IMR-90 (cell line): ENCODE results near the gene ZFPL1. TPM values are rescaled to one million over a fixed set of nuclear protein-coding genes. Genes with fewer than 3 reads are reported as not detected.

ENCODE experiments used
- ATAC-seq: fragments of 200-7000 bp; cut with Tn5 transposase; 2 replicates; pipeline ENCODE4 v1.9.1; 2020; ENCODE audit warnings: low read depth, mild to moderate bottlenecking, moderate library complexity
- BruUV-seq: library from RNA; stranded (reverse); fragments of 400-500 nt; replicated peaks from 2 replicates; lab custom pipeline; 2021; lab: Mats Ljungman, UMichigan
- CTCF ChIA-PET: fragments of 300-600 bp; formaldehyde crosslinking; extraction: SDS; loops from one replicate; lab custom pipeline; 2021; ENCODE audit warnings: antibody characterized with exemption; lab: Yijun Ruan, JAX
- POLR2A ChIA-PET: fragments of 300-600 bp; sonication (Branson Sonifier 250); formaldehyde crosslinking; loops from one replicate; lab custom pipeline; 2022; ENCODE audit warnings: antibody characterized with exemption; ENCODE audit not compliant: unreplicated experiment; lab: Charles Lee
- DNase-seq: peaks from one replicate; pipeline ENCODE4 v3.0.0; 2013
- H2AFZ ChIP-seq: replicated peaks from 2 replicates; pipeline ENCODE3; 2013; ENCODE audit warnings: low read length, mild to moderate bottlenecking; ENCODE audit not compliant: poor library complexity
- H2AK5ac ChIP-seq: 2 replicates; pipeline ENCODE4 v1.6.1; 2013; ENCODE audit warnings: low read depth, low read length, inconsistent platforms
- H2AK9ac ChIP-seq: replicated peaks from 2 replicates; pipeline ENCODE3; 2013; ENCODE audit warnings: mild to moderate bottlenecking, low read depth, low read length, moderate library complexity; ENCODE audit not compliant: poor library complexity
- H2BK120ac ChIP-seq: 2 replicates; pipeline ENCODE4 v1.6.1; 2013; ENCODE audit warnings: low read depth, low read length, inconsistent platforms
- H2BK15ac ChIP-seq: 3 replicates; pipeline ENCODE4 v1.6.1; 2013; ENCODE audit warnings: low read depth, low read length, inconsistent platforms
- H2BK20ac ChIP-seq: 2 replicates; pipeline ENCODE4 v1.6.1; 2013; ENCODE audit warnings: low read depth, mild to moderate bottlenecking, inconsistent platforms, low read length, moderate library complexity
- H2BK5ac ChIP-seq: 2 replicates; pipeline ENCODE4 v1.6.1; 2013; ENCODE audit warnings: mild to moderate bottlenecking, low read depth, low read length, inconsistent platforms; ENCODE audit not compliant: poor library complexity, severe bottlenecking
- H3K14ac ChIP-seq: replicated peaks from 2 replicates; pipeline ENCODE4 v1.6.1; 2013; ENCODE audit warnings: low read depth, low read length, inconsistent platforms
- H3K18ac ChIP-seq: 2 replicates; pipeline ENCODE4 v1.6.1; 2013; ENCODE audit warnings: low read depth, low read length, control low read depth
- H3K23ac ChIP-seq: 2 replicates; pipeline ENCODE4 v1.6.1; 2013; ENCODE audit warnings: low read depth, low read length, inconsistent platforms
- H3K27ac ChIP-seq: 2 replicates; pipeline ENCODE4 v1.5.1; 2013; ENCODE audit warnings: mild to moderate bottlenecking, control low read depth, low read length; ENCODE audit not compliant: insufficient read depth
- H3K27me3 ChIP-seq: 2 replicates; pipeline ENCODE4 v1.6.1; 2013; ENCODE audit warnings: low read length; ENCODE audit not compliant: control insufficient read depth, insufficient read depth
- H3K36me3 ChIP-seq: 2 replicates; pipeline ENCODE4 v1.6.1; 2013; ENCODE audit warnings: low read length, mixed read lengths; ENCODE audit not compliant: control insufficient read depth, insufficient read depth
- H3K4ac ChIP-seq: 2 replicates; pipeline ENCODE4 v1.6.1; 2013; ENCODE audit warnings: low read depth, low read length, inconsistent platforms
- H3K4me1 ChIP-seq: 2 replicates; pipeline ENCODE4 v1.6.1; 2013; ENCODE audit warnings: low read length, mixed read lengths; ENCODE audit not compliant: control insufficient read depth, insufficient read depth
- H3K4me2 ChIP-seq: 2 replicates; pipeline ENCODE4 v1.6.1; 2013; ENCODE audit warnings: low read depth, mild to moderate bottlenecking, control low read depth, low read length, moderate library complexity
- H3K4me3 ChIP-seq: 2 replicates; pipeline ENCODE4 v1.5.1; 2013; ENCODE audit warnings: low read depth, mild to moderate bottlenecking, control low read depth, low read length, moderate library complexity; ENCODE audit not compliant: insufficient read depth
- H3K56ac ChIP-seq: 2 replicates; pipeline ENCODE4 v1.6.1; 2013; ENCODE audit warnings: low read length, inconsistent platforms; ENCODE audit not compliant: insufficient read depth; ENCODE audit errors: extremely low read depth
- H3K79me1 ChIP-seq, 2 experiments: 2 replicates each; pipeline ENCODE4 v1.6.1; 2013; ENCODE audit warnings: low read length in 2 of 2, inconsistent platforms in 1 of 2, low read depth in 1 of 2
- H3K9ac ChIP-seq: 2 replicates; pipeline ENCODE4 v1.6.1; 2013; ENCODE audit warnings: low read depth, low read length, control low read depth
- H3K9me1 ChIP-seq: 2 replicates; pipeline ENCODE4 v1.6.1; 2013; ENCODE audit warnings: low read length, inconsistent platforms; ENCODE audit not compliant: insufficient read depth
- H3K9me3 ChIP-seq: 2 replicates; pipeline ENCODE4 v1.6.1; 2013; ENCODE audit warnings: low read length; ENCODE audit not compliant: control insufficient read depth, insufficient read depth
- H4K20me1 ChIP-seq: 2 replicates; pipeline ENCODE4 v1.6.1; 2013; ENCODE audit warnings: low read length, inconsistent platforms; ENCODE audit not compliant: insufficient read depth
- H4K5ac ChIP-seq: 2 replicates; pipeline ENCODE4 v1.6.1; 2013; ENCODE audit warnings: mild to moderate bottlenecking, low read depth, low read length, control low read depth
- H4K8ac ChIP-seq, 2 experiments: 2 replicates each; pipeline ENCODE4 v1.6.1; 2013; ENCODE audit warnings: low read depth in 2 of 2, low read length in 2 of 2, control low read depth in 1 of 2, inconsistent platforms in 1 of 2
- H4K91ac ChIP-seq: 2 replicates; pipeline ENCODE4 v1.6.1; 2013; ENCODE audit warnings: low read depth, low read length, inconsistent platforms; ENCODE audit not compliant: insufficient read depth
- BHLHE40 ChIP-seq: fragments of 150-350 bp; IDR thresholded peaks from 2 replicates; pipeline ENCODE4 v1.6.1; 2016; ENCODE audit warnings: mild to moderate bottlenecking, low read depth, low read length
- CEBPB ChIP-seq: IDR thresholded peaks from 2 replicates; pipeline ENCODE4 v1.6.1; 2012; ENCODE audit warnings: low read depth, low read length, improper control_type of control experiment
- CTCF ChIP-seq: conservative IDR thresholded peaks from 2 replicates; pipeline ENCODE4 v1.5.1; 2012; ENCODE audit warnings: mild to moderate bottlenecking, low read depth, low read length, improper control_type of control experiment
- ELK1 ChIP-seq: fragments of 150-350 bp; IDR thresholded peaks from 2 replicates; pipeline ENCODE4 v1.6.1; 2016; ENCODE audit warnings: low read depth, mild to moderate bottlenecking, low read length, moderate library complexity, borderline replicate concordance
- MAFK ChIP-seq: IDR thresholded peaks from 2 replicates; pipeline ENCODE4 v1.6.1; 2012; ENCODE audit warnings: low read depth, low read length, improper control_type of control experiment
- MAZ ChIP-seq: IDR thresholded peaks from 2 replicates; pipeline ENCODE4 v1.6.1; 2012; ENCODE audit warnings: low read depth, mild to moderate bottlenecking, low read length, improper control_type of control experiment, moderate library complexity, borderline replicate concordance
- NFE2L2 ChIP-seq: fragments of 150-350 bp; IDR thresholded peaks from 2 replicates; pipeline ENCODE4 v1.6.1; 2016; ENCODE audit warnings: low read depth, mild to moderate bottlenecking, low read length
- POLR2A ChIP-seq: IDR thresholded peaks from 2 replicates; pipeline ENCODE4 v1.6.1; 2012; ENCODE audit warnings: mild to moderate bottlenecking, low read depth, low read length
- RCOR1 ChIP-seq: IDR thresholded peaks from 2 replicates; pipeline ENCODE4 v1.6.1; 2012; ENCODE audit warnings: mild to moderate bottlenecking, low read length, improper control_type of control experiment; ENCODE audit not compliant: insufficient replicate concordance
- SMC3 ChIP-seq: fragments of 150-350 bp; IDR thresholded peaks from 2 replicates; pipeline ENCODE4 v1.6.1; 2016; ENCODE audit warnings: low read depth, mild to moderate bottlenecking, antibody characterized with exemption, low read length, moderate library complexity
- WGBS, 2 experiments: methylation state at CpG; one replicate each; pipeline versions ENCODE4 v1.1.5 to v1.1.7; 2013; ENCODE audit warnings: missing lambda C conversion rate in 2 of 2; ENCODE audit not compliant: insufficient read length in 1 of 2; ENCODE audit errors: extremely low coverage in 2 of 2; 5-methylcytosine and 5-hydroxymethylcytosine counted together
- dilution Hi-C: fragments of 300-500 bp; cut with HindIII; formaldehyde crosslinking; loops from one replicate; pipeline ENCODE4 v1.14.3; 2018; ENCODE audit warnings: low sequenced_read_pairs; ENCODE audit not compliant: unreplicated experiment
- in situ Hi-C: fragments of 300-500 bp; cut with MboI; formaldehyde crosslinking; loops from 3 replicates; pipeline ENCODE4 v1.14.3; 2019; ENCODE audit warnings: low sequenced_read_pairs, inconsistent platforms, mixed read lengths
- intact Hi-C: fragments of 100-400 bp; cut with micrococcal nuclease; formaldehyde crosslinking; loops from 2 replicates; pipeline ENCODE4 v1.10.0; 2022
- polyA plus RNA-seq, 3 experiments: library from polyadenylated mRNA; depleted of rRNA; stranded (reverse); fragments of >200 nt; gene quantifications; 2 replicates each; pipeline ENCODE4 v1.2.3, GENCODE V29; 2012; ENCODE audit warnings: low replicate concordance in 1 of 3
- total RNA-seq: library from RNA; depleted of rRNA; stranded (reverse); fragments of >200 nt; gene quantifications from 2 replicates; pipeline ENCODE4 v1.2.3, GENCODE V29; 2012

The ZFPL1 gene
- total and polyA plus RNA-seq, 2 of the 4 experiments (the other 2 are of a cell fraction) = 24.0 to 67.5 TPM

GRCh38 chr11:65095427-65095826 lies 11.4 kb downstream of the ZFPL1 start:
- Histone ChIP-seq H3K36me3 (peaks cover 5% of the 10 kb centered on the region; the same call in 1 of the 2 replicates), H3K27me3 (no peaks in the 10 kb centered on the region), H2AFZ (peak overlapping the region; percentile 97), H4K91ac (peak overlapping the region; percentile 59), H3K4me2 (peak overlapping the region; percentile 39; the same call in 1 of the 2 replicates), H3K18ac (no peak overlapping the region), H3K9ac (peak overlapping the region; percentile 50; the same call in 1 of the 2 replicates), H4K5ac (peak overlapping the region; percentile 89), H2BK5ac (no peak overlapping the region), H3K79me1 (peaks cover 10 to 25% of the 10 kb centered on the region in 2 experiments), H2BK120ac (no peak overlapping the region), H3K4me1 (no peaks in the 10 kb centered on the region), H3K9me1 (peaks cover 4% of the 10 kb centered on the region; the same call in 1 of the 2 replicates), H3K4me3 (no peak overlapping the region), H2AK5ac (peak overlapping the region; percentile 15), H4K8ac (peak overlapping the region; percentile 99 to 100), H3K14ac (peak overlapping the region; percentile 27; the same call in 1 of the 2 replicates), H3K9me3 (no peaks in the 10 kb centered on the region), H3K27ac (no peak overlapping the region), H2BK20ac (peak overlapping the region; percentile 10; the same call in 1 of the 2 replicates), H3K4ac (peak overlapping the region; percentile 67), H2BK15ac (no peak overlapping the region), H2AK9ac (peak overlapping the region; percentile 95), H3K23ac (no peak overlapping the region), H3K56ac (no peak overlapping the region), H4K20me1 (no peaks in the 10 kb centered on the region)
- no peak for DNase-seq
- dilution Hi-C loops (no loop called here), in situ Hi-C loops (no loop called here), intact Hi-C loops (loop anchor here (5.0 kb wide), 1 partner anchor 178 kb away; the partner anchor contains the start of gene ATG2A)
- no peak for ATAC-seq
- POLR2A ChIA-PET = no interaction called here
- CTCF ChIA-PET = no interaction called here
- BruUV-seq = no TSS peak
- TF ChIP-seq ELK1 = no peak
- no peak for TF ChIP-seq CTCF
- TF ChIP-seq BHLHE40 = no peak
- TF ChIP-seq RCOR1 = no peak
- TF ChIP-seq MAFK = no peak
- TF ChIP-seq MAZ = no peak
- no peak for TF ChIP-seq SMC3
- no peak for TF ChIP-seq CEBPB
- TF ChIP-seq NFE2L2 = no peak
- TF ChIP-seq POLR2A = no peak
- 65% methylated on average over 12 of the region's 22 CpGs; no CpG with 5 or more reads in 1 of the 2 experiments for WGBS, 2 experiments
